ENCODE results near the gene REEP6.

Gene REEP6

GRCh38 chr19:1457031-1457739 lies 33.8 kb upstream of the REEP6 start:
- DNase-seq = no peak

- DNase-seq = no peak
Observed at GRCh38 chr19:1457892-1458291, 33.1 kb upstream of the REEP6 start.

GRCh38 chr19:1459479-1459878 lies 31.5 kb upstream of the REEP6 start:
- DNase-seq = no peak

- DNase-seq = no peak
Observed at GRCh38 chr19:1460033-1460995, 30.7 kb upstream of the REEP6 start.

- DNase-seq = no peak
Observed at GRCh38 chr19:1461862-1462261, 29.1 kb upstream of the REEP6 start.

GRCh38 chr19:1465191-1466016 lies 25.6 kb upstream of the REEP6 start:
- DNase-seq = no peak

- DNase-seq = no peak
Observed at GRCh38 chr19:1466018-1466460, 24.9 kb upstream of the REEP6 start.

- no peak for DNase-seq
Observed at GRCh38 chr19:1466461-1467214, 24.3 kb upstream of the REEP6 start.

- DNase-seq = no peak
Observed at GRCh38 chr19:1467215-1467489, 23.8 kb upstream of the REEP6 start.

- no peak for DNase-seq
Observed at GRCh38 chr19:1467490-1468273, 23.3 kb upstream of the REEP6 start.

- no peak for DNase-seq
Observed at GRCh38 chr19:1468274-1468820, 22.6 kb upstream of the REEP6 start.

- no peak for DNase-seq
Observed at GRCh38 chr19:1468821-1469254, 22.1 kb upstream of the REEP6 start.

GRCh38 chr19:1469255-1470054 lies 21.5 kb upstream of the REEP6 start:
- DNase-seq = no peak

- DNase-seq = no peak
Observed at GRCh38 chr19:1470055-1470304, 21.0 kb upstream of the REEP6 start.

GRCh38 chr19:1470305-1471009 lies 20.5 kb upstream of the REEP6 start:
- no peak for DNase-seq

- DNase-seq = no peak
Observed at GRCh38 chr19:1471010-1471514, 19.9 kb upstream of the REEP6 start.

- peak in 1 of 2 experiments; percentile 16 for DNase-seq
Observed at GRCh38 chr19:1471515-1472160, 19.3 kb upstream of the REEP6 start.

GRCh38 chr19:1472231-1473084 lies 18.5 kb upstream of the REEP6 start:
- DNase-seq = no peak
